SKM-1 (cell line): ENCODE results near the gene CYB561D2.

Source experiments
- DNase-seq: peaks from one replicate; lab custom pipeline; 2025; ENCODE audit not compliant: unreplicated experiment; lab: John Stamatoyannopoulos, UW

CYB561D2 gene

DNA sequence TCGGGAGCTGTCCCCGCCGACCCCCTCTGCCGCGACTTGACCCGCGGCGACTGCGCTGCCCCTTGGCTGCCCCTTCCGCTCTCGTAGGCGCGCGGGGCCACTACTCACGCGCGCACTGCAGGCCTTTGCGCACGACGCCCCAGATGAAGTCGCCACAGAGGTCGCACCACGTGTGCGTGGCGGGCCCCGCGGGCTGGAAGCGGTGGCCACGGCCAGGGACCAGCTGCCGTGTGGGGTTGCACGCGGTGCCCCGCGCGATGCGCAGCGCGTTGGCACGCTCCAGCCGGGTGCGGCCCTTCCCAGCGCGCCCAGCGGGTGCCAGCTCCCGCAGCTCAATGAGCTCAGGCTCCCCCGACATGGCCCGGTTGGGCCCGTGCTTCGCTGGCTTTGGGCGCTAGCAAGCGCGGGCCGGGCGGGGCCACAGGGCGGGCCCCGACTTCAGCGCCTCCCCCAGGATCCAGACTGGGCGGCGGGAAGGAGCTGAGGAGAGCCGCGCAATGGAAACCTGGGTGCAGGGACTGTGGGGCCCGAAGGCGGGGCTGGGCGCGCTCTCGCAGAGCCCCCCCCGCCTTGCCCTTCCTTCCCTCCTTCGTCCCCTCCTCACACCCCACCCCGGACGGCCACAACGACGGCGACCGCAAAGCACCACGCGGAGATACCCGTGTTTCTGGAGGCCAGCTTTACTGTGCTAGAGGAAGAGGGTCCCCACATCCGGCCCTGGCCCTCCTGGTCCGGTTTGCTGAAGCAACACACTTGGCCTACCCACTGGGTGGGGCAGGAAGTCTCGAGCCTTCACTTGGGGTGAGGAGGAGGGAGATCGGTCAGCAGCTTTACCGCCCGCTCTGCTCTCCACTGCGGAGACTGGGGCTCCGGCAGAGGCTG, 10.0 kb upstream of the CYB561D2 start, which contains the start of gene RASSF1:
Gene RASSF1 (minus strand): TSS at position 389 of the 882 bp plus-strand sequence. CDS start 31 bp downstream, at position 358.
- peak; percentile 89 for DNase-seq

DNA sequence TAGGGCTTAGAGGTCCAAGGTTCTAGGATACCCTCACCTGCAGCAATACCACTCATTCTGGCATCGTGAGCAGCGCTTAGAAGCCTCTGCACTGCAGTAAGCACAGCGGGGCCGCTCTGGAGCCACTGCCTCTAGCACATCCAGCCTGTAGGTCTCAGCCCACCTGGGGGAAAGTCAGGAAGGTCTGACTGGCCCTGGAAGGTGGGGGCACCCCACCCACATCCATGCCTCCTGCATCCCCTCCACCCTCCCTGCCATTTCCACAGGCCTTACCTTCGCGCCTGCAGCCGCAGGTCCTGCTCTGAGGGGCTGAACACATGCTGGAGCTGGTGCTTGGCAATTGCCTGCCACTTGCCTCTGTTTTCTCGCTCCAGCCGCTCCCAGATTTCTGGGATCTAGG, 9.1 kb upstream of the CYB561D2 start:
- DNase-seq: no peak

DNA sequence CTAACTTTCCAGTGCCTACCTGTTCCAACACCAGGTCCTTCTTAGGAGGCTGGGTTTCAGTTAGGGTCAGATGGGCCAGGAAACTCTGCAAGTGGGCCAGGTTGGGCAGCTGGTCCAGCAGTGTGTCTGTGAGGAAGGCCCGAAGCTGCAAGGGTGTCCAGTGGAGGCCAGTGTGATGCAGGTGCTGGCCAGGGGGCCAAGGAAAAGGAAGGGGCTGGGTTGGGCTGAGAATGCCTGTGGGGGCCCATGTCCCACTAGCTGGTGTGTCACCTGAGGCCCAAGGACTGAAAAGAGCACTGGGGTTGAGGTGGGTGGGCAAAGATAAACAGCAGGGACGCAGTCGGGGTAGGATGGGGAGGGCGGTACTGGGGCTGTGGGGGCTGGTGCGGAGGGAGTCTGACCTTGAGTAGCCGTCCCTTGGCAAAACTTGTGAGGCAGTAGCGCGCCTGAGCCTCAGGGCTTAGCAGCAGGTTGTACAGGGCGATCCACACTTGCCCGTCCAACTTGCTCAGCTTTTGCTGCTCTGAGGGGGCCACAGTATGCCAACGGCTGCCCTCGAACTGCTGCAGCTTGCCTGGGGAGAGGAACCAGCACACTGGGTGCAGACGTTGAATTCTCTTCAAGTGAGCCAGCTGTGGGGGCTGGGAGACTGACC, 8.5 kb upstream of the CYB561D2 start:
- DNase-seq: no peak

DNA sequence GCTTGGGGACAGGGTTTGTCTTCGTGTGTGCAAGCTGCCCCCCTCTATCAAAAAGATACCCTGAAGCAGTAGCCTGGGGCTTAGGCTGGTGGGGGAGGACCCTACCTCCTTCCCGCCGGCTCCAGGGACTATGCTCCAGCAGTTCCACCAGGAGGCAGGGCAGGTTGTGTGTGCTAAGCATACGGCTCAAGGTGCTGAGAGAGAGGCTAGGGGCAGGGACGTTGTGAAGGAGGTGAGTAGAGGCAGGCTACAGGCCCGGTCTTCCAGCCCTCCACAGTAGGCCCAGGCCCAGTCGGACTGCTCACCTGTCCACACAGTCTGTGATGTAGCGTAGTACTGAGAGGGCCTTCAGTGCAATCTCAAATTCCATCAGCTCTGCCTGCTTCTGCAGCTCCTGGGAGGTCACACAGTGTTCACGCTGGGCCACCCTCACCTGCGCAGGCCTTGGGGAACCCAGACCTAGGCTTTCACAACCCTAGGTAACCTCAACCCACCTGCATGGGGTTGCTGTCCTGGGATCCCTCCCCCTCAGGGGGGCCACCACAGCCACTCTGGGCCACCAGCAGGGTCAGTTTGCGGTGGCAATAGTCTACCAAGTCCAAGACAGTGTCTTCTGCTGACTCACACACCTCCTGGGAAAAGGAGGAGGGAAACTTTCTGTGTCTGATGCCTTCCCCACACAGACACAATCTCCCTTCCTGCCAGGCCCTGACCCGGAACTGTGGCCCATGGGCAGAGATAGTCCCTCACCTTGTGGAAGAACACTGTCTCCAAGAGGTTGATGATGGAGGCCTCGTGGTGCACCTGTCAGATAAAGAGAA, 7.6 kb upstream of the CYB561D2 start:
- DNase-seq: no peak

DNA sequence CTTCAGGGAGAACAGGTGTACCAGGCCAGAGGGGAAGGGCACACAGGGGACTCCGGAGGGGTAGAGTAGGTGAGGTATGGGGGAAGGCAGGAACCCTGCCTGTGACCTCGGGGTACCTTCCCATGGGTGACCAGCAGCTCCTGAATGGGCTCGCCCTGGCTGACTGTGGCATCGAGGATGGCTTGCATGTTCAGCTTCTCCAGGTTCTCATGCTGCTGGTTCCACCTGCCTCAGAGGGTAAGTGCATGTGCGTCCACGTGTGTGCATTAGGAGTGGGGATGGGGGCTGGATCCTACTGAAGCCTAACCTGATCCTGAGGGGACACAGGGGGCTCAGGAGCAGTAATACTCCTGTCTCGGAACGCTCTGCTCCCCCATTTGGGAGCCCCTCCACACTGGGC, 5.7 kb upstream of the CYB561D2 start:
- DNase-seq: no peak

DNA sequence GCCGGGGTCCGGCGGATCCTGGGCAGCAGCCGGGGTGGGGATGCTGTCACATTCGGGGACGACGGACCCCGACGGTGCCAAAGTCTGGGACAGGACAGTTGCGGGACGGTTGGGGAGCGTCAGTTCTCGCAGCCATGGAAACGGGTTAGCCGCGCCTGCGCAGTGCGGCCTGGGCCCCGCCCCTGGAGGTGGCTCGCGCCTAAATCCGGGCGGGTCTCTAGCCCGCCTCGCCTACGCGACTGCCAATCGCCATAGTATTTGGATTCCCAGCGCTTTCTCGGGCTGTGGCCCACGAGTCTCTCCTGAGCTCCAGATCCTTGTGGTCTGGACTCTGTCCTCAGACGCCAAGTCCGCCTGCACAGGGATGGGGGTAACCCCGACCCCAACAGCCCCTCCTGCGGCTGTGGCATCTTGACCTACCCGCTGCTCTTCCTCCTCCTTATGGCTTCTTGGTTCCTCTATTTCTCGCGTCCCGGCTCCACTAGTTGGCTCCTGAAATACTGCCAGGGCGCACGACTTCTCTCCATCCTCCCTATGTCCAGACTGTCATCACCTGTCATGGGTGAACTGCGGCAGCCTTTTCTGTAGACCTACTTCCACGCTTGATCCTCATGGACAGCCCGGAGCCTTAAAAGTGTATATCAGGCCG, 5.0 kb upstream of the CYB561D2 start, which contains the start of gene ZMYND10:
Gene ZMYND10 (minus strand): TSS at position 147 of the 649 bp plus-strand sequence. CDS start 153 bp downstream, outside the sequence.
- DNase-seq: no peak

DNA sequence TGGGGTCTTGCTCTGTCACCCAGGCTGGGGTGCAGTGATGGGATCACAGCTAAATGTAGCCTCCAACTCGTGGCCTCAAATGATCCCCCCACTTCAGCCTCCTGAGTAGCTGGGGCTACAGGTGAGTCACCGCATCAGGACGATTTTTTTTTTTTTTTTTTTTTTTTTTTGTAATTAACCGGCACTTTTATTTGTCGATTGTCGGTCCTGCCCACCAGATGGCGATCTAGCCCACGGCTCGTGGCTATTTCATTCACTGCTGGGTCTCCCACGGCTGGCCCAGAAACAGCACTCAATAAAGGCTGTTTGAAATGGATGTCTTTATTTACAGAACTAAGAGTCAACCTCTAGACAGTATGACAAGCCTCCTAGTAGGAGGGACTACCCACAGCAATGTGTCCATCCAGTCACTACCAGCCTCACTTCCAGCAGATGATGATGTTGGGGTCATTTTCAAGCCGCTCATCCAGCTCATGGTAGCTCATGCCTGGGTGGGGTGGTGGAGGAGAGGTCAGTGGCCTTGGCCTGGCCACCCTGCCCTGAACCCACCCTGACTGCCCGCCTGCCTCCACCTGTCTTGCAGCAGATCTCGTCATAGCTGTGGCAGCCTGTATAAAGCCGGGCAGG, 3.4 kb upstream of the CYB561D2 start:
- DNase-seq: no peak

DNA sequence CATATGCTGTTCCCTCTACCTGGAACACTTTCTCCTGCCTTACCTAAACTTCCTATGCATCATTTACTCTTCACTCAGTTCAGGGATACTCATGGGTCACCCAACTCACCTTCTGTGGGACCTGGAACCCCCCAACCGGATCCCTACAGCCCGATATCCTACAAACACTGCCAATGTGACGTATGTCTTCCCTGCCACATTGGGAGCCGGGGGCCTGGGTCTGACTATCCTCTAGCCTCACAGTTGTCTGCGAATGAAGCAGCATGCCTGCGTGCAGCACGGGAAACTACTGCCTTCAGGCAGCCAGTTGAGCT, 492 bp upstream of the CYB561D2 start:
- DNase-seq: no peak

DNA sequence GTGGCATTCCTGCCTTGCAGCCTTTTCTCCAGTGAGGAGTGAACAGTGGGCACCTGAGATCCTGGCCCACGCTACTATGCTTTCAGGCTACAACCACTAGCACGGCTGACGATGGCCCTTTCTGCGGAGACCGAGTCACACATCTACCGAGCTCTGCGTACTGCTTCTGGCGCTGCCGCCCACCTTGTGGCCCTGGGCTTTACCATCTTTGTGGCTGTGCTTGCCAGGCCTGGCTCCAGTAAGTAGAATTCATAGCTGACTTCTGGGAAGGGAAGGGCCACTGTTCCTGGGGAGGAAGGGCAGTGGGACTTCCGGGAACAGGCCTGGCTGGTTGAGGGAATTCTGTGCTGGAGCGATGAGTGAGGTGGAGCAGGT, 648 bp downstream of the CYB561D2 start:
- no peak for DNase-seq

DNA sequence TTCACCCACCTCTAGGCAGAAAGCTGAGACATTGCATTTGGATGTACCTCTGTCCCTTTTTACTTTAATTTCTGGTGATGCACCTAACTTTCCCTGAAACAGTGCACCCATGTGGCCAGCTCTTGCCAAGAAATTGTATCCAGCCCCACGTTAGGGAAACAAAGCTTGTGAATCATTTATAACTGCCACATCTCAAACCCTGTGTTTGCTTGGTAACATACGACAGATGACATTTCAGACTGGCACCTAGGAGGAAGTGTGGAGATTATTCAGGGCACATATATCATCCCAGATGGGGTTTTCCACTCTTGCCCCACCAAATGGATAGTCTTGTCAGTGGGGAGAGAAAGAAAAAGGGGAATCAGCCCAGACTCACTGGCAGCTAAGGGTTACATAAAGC, 2.1 kb downstream of the CYB561D2 start:
- DNase-seq: no peak

DNA sequence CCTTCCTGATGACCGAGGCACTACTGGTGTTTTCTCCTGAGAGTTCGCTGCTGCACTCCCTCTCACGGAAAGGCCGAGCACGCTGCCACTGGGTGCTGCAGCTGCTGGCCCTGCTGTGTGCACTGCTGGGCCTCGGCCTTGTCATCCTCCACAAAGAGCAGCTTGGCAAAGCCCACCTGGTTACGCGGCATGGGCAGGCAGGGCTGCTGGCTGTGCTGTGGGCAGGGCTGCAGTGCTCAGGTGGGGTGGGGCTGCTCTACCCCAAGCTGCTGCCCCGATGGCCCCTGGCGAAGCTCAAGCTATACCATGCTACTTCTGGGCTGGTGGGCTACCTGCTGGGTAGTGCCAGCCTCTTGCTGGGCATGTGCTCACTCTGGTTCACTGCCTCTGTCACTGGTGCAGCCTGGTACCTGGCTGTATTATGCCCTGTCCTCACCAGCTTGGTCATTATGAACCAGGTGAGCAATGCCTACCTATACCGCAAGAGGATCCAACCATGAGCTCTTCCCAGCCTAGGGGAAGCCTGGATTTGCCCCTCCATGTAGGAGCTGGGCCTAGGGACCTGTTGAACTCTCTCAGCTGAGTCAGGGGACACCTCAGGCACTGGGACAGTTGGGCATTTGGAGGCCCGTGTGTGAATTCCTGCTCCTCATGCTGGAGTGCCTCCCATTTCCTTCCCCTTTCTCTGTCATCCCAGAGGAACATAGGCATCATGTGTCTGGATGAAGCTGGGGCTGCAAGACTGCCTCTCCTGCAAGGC, 2.8 kb downstream of the CYB561D2 start:
- no peak for DNase-seq

DNA sequence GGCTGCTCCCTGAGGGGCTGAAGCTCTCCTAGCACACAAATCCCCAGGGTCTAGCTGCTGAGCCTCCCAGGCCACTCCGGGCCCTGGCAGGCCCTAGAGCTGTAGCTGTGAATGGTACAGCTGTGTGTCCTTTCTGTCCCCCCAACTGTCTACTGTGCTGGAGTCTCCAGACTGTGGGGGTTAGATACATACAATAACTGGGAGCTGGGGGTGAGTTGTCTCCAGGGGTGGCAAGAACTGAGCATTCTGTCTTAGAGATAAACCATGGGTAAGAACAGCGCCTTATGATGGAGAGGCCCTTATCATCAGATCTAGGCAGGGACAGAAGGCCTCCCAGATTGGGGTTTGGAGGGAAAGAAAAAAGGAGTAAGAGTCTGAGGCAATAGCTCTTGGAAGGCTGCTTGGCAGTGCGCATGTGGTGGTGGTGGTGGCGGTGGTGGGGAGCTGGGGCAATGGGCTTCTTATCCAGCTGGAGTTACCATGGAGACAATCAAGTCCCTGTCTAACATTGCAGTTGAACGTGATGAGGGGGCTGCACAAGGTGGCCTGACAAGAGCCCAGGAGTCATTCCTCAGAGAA, 3.6 kb downstream of the CYB561D2 start:
- DNase-seq: no peak

DNA sequence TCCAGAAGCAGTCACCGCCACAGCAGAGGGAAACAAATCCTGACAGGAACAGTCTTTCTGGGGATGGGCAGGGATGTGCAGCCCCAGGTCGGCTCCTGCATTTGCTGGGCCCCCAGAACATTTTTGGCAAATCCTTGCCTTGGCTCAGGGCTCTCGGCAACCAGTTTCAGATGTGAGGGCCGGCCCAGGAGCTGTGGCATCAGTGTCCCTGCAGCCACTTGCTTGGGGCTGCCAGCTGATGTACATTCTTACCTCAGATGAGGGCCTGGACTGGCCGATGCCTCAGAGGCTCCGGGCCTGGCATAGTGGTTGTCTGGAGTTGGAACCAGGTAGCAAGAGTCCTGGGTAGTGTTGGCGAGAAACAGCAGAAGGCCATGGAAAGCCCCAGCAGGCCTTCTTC, 4.2 kb downstream of the CYB561D2 start:
- DNase-seq: no peak

DNA sequence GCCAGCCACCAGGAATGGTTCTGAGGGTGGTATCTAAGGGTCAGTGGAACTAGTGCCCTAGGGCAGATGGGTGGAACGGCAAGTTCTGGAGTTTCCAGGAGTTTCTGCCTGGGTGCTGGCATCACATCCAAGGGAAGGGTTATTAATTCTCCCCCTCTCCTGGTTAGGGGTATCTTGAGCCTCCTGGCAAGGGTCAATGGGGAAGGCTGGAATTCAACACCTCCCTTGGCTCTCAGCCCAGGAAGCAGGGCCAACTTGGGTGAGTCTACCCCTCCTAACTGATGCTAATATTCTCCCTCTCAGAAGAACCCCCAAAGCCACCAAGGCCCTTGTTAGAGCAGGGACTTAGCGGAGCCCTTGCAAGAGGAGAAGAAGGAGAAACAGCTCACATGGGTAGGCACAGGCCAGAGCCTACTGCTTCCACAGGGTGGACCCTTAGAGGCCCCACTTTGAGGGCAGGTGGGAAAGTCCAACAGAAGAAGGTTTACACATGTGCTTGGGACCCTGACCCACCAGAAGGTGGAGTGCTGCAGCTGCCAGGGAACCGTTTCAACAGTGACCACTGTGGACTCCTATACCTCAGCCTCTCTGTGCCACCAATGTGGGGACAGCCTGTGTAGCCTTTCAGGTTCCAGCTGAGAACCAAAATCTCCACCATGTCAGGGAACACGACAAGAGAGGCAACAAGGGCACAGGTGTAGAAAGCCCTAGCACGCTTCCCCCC, 5.3 kb downstream of the CYB561D2 start:
- DNase-seq: no peak

DNA sequence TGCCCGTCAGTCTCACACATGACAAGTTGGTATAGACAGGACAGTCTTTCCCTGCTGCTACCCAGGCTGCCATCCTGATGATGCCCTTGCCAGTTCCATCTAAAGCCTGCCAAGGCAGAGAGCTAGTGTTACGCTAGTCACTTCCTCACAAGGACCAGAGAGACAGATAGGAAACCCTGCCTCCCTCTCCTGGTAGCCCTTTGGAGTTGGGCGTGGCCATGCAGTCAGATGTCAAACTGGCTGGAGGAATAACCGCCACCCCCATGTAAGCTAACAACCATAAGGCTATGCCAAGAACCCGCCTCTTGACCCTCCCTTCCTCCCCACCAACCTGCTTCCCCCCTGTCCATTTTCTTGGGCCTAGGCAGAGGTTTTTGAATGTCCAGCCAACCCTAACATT, 5.9 kb downstream of the CYB561D2 start:
- DNase-seq: no peak

DNA sequence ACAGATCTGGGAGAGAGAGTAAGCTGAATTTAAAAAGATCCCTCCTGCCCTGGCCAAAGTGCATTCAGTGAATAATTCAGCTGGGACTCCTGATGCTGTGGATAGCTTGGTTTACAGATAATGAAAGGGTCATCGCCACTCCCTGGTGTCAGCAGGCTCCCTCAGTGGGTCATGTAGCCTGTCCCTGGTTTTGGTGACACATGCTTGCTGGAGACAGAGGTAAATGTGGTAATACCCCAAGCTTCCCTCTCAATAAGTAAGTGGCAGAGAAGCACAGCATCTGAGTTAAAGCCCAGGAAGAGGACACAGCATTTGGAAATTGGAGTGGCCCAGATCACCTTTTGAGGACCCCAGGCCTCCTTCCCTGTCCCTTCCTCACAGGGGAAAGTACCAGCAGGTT, 6.8 kb downstream of the CYB561D2 start:
- no peak for DNase-seq

DNA sequence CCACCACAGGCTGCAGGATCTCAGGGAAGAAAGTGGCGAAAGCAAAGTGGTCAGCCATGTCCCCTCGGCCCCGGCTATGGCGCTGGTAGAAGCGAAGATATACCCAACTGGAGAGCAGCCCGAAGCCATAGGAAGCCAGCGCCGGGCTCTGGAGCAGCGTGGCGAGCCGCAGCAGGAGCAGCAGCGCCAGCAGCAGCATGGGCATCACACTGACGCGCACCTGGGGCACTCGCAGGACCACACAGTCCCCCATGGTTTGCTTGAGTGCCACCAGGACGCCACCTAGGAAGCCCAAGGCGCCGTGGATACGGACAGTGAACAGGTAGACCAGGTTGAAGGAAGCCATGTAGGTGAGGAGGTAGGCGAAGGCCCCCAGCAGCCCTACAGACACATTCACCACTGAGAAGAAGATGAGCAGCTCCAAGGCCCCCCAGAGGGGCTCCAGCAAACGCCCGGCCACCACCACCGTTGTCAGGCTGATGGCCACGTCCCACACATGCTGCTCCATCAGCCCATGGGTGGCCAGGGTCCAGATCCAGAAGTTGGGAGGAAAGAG, 7.8 kb downstream of the CYB561D2 start:
- no peak for DNase-seq

DNA sequence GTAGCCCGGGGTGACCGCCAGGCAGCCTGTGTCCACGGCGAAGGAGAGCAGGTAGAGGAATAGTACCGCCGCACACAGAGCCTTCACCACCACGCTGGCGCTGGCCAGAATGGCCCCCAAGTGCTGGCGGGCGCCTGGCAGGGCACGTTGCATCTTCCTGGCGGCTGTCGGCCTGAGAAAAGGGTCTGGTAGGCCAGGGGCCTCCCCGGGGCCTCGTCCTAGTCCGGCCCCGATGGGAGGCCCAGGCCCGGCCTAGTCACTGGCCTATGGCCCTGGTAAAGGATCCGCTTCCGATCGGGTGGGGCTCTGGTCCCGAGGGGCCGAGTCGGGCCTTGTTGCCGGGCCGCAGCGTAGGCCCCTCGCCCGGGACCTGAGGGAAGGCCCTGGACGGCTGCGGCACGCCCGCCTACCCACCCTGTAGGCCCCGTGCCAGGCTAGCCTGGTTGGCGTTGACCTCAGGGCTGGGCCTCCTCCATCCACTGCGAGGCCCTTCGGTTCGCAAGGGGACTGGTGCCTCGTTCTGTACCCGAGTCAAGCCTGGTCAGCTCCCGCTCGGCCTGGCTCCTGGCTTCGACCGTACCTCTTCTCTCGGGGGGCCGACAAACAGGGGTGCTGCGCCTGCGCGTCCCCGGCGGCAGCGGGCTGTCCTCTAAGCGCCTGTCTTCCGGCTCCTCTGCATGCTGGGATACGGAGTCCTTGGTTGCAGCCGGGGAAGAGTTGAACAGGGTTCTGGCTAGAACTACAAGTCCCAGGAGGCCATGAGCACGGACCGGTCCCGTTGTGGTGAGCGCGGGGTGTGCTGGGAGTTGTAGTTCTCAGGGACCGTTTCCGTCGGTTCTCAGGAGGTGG, 8.5 kb downstream of the CYB561D2 start, which contains the start of gene TMEM115:
Gene TMEM115 (minus strand): TSS at position 611 of the 849 bp plus-strand sequence. CDS start 458 bp downstream, at position 153.
- peak; percentile 97 for DNase-seq
